ENCODE data around the gene IMPG1. TPM values are rescaled to one million over a fixed set of nuclear protein-coding genes. Genes with fewer than 3 reads are reported as not detected.

IMPG1 gene
- total and polyA plus RNA-seq, 2 donors = 0.07 to 0.09 TPM

- H3K4me1 ChIP-seq (ENCODE audit: control insufficient read depth in 2 of 2, insufficient read depth in 2 of 2, low read length in 2 of 2) = no peaks in the 10 kb centered on the region
- no peaks in the 10 kb centered on the region for H3K36me3 ChIP-seq (ENCODE audit: control insufficient read depth in 2 of 2, insufficient read depth in 2 of 2, low read length in 1 of 2)
- no peaks in the 10 kb centered on the region for H3K27me3 ChIP-seq (ENCODE audit: control insufficient read depth in 2 of 2, insufficient read depth in 1 of 2, low read length in 1 of 2)
- H3K27ac ChIP-seq (ENCODE audit: low read depth in 1 of 2, low read length in 1 of 2) = no peak overlapping the region
- 91% methylated on average over 2 of the region's 2 CpGs for WGBS
- H3K9me3 ChIP-seq (ENCODE audit: control insufficient read depth in 2 of 2, insufficient read depth in 1 of 2, low read length in 1 of 2) = no peaks in the 10 kb centered on the region
- H3K4me3 ChIP-seq (ENCODE audit: low read length in 2 of 2) = no peak overlapping the region
- DNase-seq (ENCODE audit: low read depth in 6 of 9, low spot score in 9 of 9) = no peak
Measured at GRCh38 chr6:76004202-76004601, 68.3 kb downstream of the IMPG1 start.

DNA sequence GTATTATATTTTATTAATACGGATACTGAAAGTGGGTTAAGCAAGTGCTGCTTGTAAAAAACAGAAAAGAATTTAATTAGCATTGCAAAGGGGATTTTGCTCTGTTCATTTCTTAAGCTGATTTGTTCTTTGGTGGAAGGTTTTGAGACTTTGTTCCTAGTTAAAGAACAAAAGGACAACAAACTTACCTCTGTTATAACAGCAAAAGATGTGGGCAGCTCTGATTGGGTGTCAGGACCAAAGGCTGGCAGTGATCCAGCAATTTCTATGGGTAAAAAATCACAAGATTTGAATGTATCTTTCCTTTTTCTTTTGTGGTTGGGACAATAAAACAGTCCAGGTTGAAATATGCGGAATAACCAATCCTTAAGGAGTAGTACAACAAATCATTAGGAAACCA, 68.8 kb downstream of the IMPG1 start:
- 95% methylated on average over 2 of the region's 2 CpGs for WGBS
- no peaks in the 10 kb centered on the region for H3K36me3 ChIP-seq (ENCODE audit: control insufficient read depth in 2 of 2, insufficient read depth in 2 of 2, low read length in 1 of 2)

DNA sequence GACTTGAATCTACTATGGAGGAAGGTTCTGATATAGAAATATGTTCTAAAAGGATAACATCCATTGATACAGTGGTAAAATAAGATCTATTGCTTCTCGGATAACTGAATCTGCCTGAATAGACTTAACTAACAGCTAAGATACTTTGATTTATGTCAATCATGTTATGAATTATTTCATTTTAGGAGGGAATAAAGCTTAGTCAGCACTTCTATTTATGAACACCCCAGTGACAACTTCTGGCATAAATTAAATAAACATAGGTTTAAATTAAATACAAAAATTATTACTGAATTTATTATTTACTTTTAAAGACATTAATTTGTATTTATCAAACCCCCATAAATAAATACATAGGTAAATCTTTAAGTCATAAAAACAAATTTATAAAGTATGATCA, 69.3 kb downstream of the IMPG1 start:
- Histone ChIP-seq H3K9me3 (ENCODE audit: control insufficient read depth in 2 of 2, insufficient read depth in 1 of 2, low read length in 1 of 2) (no peaks in the 10 kb centered on the region), H3K27ac (ENCODE audit: low read depth in 1 of 2, low read length in 1 of 2) (no peak overlapping the region), H3K36me3 (ENCODE audit: control insufficient read depth in 2 of 2, insufficient read depth in 2 of 2, low read length in 1 of 2) (no peaks in the 10 kb centered on the region), H3K4me3 (ENCODE audit: low read length in 2 of 2) (no peak overlapping the region), H3K4me1 (ENCODE audit: control insufficient read depth in 2 of 2, insufficient read depth in 2 of 2, low read length in 2 of 2) (no peaks in the 10 kb centered on the region), H3K27me3 (ENCODE audit: control insufficient read depth in 2 of 2, insufficient read depth in 1 of 2, low read length in 1 of 2) (no peaks in the 10 kb centered on the region)
- WGBS = 97% methylated on average over 1 of the region's 1 CpG
- no peak for DNase-seq (ENCODE audit: low read depth in 6 of 9, low spot score in 9 of 9)

More for the DNA sequence above, 68.8 kb downstream of the IMPG1 start:
- DNase-seq (ENCODE audit: low read depth in 6 of 9, low spot score in 9 of 9) = no peak
- Histone ChIP-seq H3K9me3 (ENCODE audit: control insufficient read depth in 2 of 2, insufficient read depth in 1 of 2, low read length in 1 of 2) (no peaks in the 10 kb centered on the region), H3K27ac (ENCODE audit: low read depth in 1 of 2, low read length in 1 of 2) (no peak overlapping the region), H3K27me3 (ENCODE audit: control insufficient read depth in 2 of 2, insufficient read depth in 1 of 2, low read length in 1 of 2) (no peaks in the 10 kb centered on the region), H3K4me3 (ENCODE audit: low read length in 2 of 2) (no peak overlapping the region), H3K4me1 (ENCODE audit: control insufficient read depth in 2 of 2, insufficient read depth in 2 of 2, low read length in 2 of 2) (no peaks in the 10 kb centered on the region)

DNA sequence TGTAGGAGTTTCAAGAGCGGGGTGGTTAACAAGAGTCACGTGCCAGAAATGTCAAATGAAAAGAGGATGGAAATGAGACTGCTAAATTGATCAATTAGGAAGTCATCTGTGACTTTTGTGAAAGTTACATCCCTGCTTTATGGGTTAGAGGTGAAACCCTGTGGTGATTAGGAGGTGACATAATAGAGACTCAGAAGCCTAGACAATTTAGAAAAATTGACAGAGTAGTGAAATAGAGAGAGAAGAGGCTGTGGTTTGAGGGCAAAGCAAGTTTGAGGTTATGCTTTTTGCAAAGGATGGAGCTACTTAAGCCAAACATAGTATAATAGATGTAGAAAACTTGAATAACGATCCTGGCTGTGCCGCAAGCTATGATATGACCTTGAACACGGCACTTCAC, 71.8 kb downstream of the IMPG1 start:
- Histone ChIP-seq H3K27ac (ENCODE audit: low read depth in 1 of 2, low read length in 1 of 2) (no peak overlapping the region), H3K27me3 (ENCODE audit: control insufficient read depth in 2 of 2, insufficient read depth in 1 of 2, low read length in 1 of 2) (no peaks in the 10 kb centered on the region), H3K4me3 (ENCODE audit: low read length in 2 of 2) (no peak overlapping the region), H3K9me3 (ENCODE audit: control insufficient read depth in 2 of 2, insufficient read depth in 1 of 2, low read length in 1 of 2) (no peaks in the 10 kb centered on the region), H3K4me1 (ENCODE audit: control insufficient read depth in 2 of 2, insufficient read depth in 2 of 2, low read length in 2 of 2) (no peaks in the 10 kb centered on the region), H3K36me3 (ENCODE audit: control insufficient read depth in 2 of 2, insufficient read depth in 2 of 2, low read length in 1 of 2) (no peaks in the 10 kb centered on the region)
- 94% methylated on average over 5 of the region's 5 CpGs for WGBS
- DNase-seq (ENCODE audit: low read depth in 6 of 9, low spot score in 9 of 9) = no peak

GRCh38 chr6:75997696-75998095, 74.8 kb downstream of the IMPG1 start:
- 79% methylated on average over 3 of the region's 3 CpGs for WGBS
- Histone ChIP-seq H3K4me3 (ENCODE audit: low read length in 2 of 2) (no peak overlapping the region), H3K27ac (ENCODE audit: low read depth in 1 of 2, low read length in 1 of 2) (no peak overlapping the region), H3K27me3 (ENCODE audit: control insufficient read depth in 2 of 2, insufficient read depth in 1 of 2, low read length in 1 of 2) (no peaks in the 10 kb centered on the region), H3K9me3 (ENCODE audit: control insufficient read depth in 2 of 2, insufficient read depth in 1 of 2, low read length in 1 of 2) (no peaks in the 10 kb centered on the region), H3K36me3 (ENCODE audit: control insufficient read depth in 2 of 2, insufficient read depth in 2 of 2, low read length in 1 of 2) (no peaks in the 10 kb centered on the region), H3K4me1 (ENCODE audit: control insufficient read depth in 2 of 2, insufficient read depth in 2 of 2, low read length in 2 of 2) (no peaks in the 10 kb centered on the region)
- DNase-seq (ENCODE audit: low read depth in 6 of 9, low spot score in 9 of 9) = no peak

- H3K9me3 ChIP-seq (ENCODE audit: control insufficient read depth in 2 of 2, insufficient read depth in 1 of 2, low read length in 1 of 2) = no peaks in the 10 kb centered on the region
- no peak for DNase-seq (ENCODE audit: low read depth in 6 of 9, low spot score in 9 of 9)
- no peaks in the 10 kb centered on the region for H3K27me3 ChIP-seq (ENCODE audit: control insufficient read depth in 2 of 2, insufficient read depth in 1 of 2, low read length in 1 of 2)
Measured at GRCh38 chr6:75993236-75994162, 79.0 kb downstream of the IMPG1 start.

GRCh38 chr6:75991941-75992340, 80.5 kb downstream of the IMPG1 start:
- DNase-seq (ENCODE audit: low read depth in 6 of 9, low spot score in 9 of 9) = no peak
- Histone ChIP-seq H3K27ac (ENCODE audit: low read depth in 1 of 2, low read length in 1 of 2) (no peak overlapping the region), H3K27me3 (ENCODE audit: control insufficient read depth in 2 of 2, insufficient read depth in 1 of 2, low read length in 1 of 2) (no peaks in the 10 kb centered on the region), H3K4me3 (ENCODE audit: low read length in 2 of 2) (no peak overlapping the region), H3K9me3 (ENCODE audit: control insufficient read depth in 2 of 2, insufficient read depth in 1 of 2, low read length in 1 of 2) (no peaks in the 10 kb centered on the region), H3K36me3 (ENCODE audit: control insufficient read depth in 2 of 2, insufficient read depth in 2 of 2, low read length in 1 of 2) (no peaks in the 10 kb centered on the region), H3K4me1 (ENCODE audit: control insufficient read depth in 2 of 2, insufficient read depth in 2 of 2, low read length in 2 of 2) (no peaks in the 10 kb centered on the region)
- WGBS = 79% methylated on average over 2 of the region's 2 CpGs

More at GRCh38 chr6:75993236-75994162, 79.0 kb downstream of the IMPG1 start:
- no peaks in the 10 kb centered on the region for H3K4me1 ChIP-seq (ENCODE audit: control insufficient read depth in 2 of 2, insufficient read depth in 2 of 2, low read length in 2 of 2)
- H3K27ac ChIP-seq (ENCODE audit: low read depth in 1 of 2, low read length in 1 of 2) = no peak overlapping the region
- WGBS = 54% methylated on average over 6 of the region's 6 CpGs
- H3K36me3 ChIP-seq (ENCODE audit: control insufficient read depth in 2 of 2, insufficient read depth in 2 of 2, low read length in 1 of 2) = no peaks in the 10 kb centered on the region
- no peak overlapping the region for H3K4me3 ChIP-seq (ENCODE audit: low read length in 2 of 2)

DNA sequence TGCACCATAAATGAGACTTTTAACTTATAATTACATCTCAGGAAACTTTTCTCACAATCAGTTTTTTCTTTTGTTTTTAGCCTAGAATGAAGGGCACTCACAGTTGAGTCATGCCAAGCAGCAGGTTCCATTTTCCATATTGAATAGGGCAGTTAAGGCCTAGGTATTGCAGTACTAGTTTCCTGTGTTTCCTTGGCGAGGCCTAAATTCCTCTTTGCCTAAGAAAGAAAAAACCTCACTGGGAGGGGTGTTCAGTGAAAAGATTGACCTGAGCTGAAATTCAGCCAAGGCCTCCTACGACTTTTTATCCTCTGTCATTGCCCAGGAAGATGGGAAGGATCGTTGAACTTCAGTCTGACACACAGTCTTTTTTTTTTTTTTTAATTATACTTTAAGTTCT, 85.5 kb downstream of the IMPG1 start:
- no peak for DNase-seq (ENCODE audit: low read depth in 6 of 9, low spot score in 9 of 9)
- Histone ChIP-seq H3K36me3 (ENCODE audit: control insufficient read depth in 2 of 2, insufficient read depth in 2 of 2, low read length in 1 of 2) (no peaks in the 10 kb centered on the region), H3K4me3 (ENCODE audit: low read length in 2 of 2) (no peak overlapping the region), H3K9me3 (ENCODE audit: control insufficient read depth in 2 of 2, insufficient read depth in 1 of 2, low read length in 1 of 2) (no peaks in the 10 kb centered on the region), H3K4me1 (ENCODE audit: control insufficient read depth in 2 of 2, insufficient read depth in 2 of 2, low read length in 2 of 2) (no peaks in the 10 kb centered on the region), H3K27ac (ENCODE audit: low read depth in 1 of 2, low read length in 1 of 2) (no peak overlapping the region), H3K27me3 (ENCODE audit: control insufficient read depth in 2 of 2, insufficient read depth in 1 of 2, low read length in 1 of 2) (no peaks in the 10 kb centered on the region)
- WGBS = 87% methylated on average over 3 of the region's 3 CpGs

GRCh38 chr6:75975904-75976303, 96.6 kb downstream of the IMPG1 start:
- no peaks in the 10 kb centered on the region for H3K9me3 ChIP-seq (ENCODE audit: control insufficient read depth in 2 of 2, insufficient read depth in 1 of 2, low read length in 1 of 2)
- WGBS = 96% methylated on average over 4 of the region's 4 CpGs

More at GRCh38 chr6:75975904-75976303, 96.6 kb downstream of the IMPG1 start:
- Histone ChIP-seq H3K4me1 (ENCODE audit: control insufficient read depth in 2 of 2, insufficient read depth in 2 of 2, low read length in 2 of 2) (no peaks in the 10 kb centered on the region), H3K27ac (ENCODE audit: low read depth in 1 of 2, low read length in 1 of 2) (no peak overlapping the region), H3K27me3 (ENCODE audit: control insufficient read depth in 2 of 2, insufficient read depth in 1 of 2, low read length in 1 of 2) (no peaks in the 10 kb centered on the region), H3K4me3 (ENCODE audit: low read length in 2 of 2) (no peak overlapping the region), H3K36me3 (ENCODE audit: control insufficient read depth in 2 of 2, insufficient read depth in 2 of 2, low read length in 1 of 2) (no peaks in the 10 kb centered on the region)
- DNase-seq (ENCODE audit: low read depth in 6 of 9, low spot score in 9 of 9) = no peak

Data from thymus (tissue), 11 donors.